HepG2 (cell line): ENCODE measurements around the gene MCF2L.

Experiments used
- CTCF ChIP-seq: sonication (generic); formaldehyde crosslinking; IDR thresholded peaks from 2 replicates; pipeline ENCODE4 v1.5.0; 2020; ENCODE audit warnings: mild to moderate bottlenecking, missing genetic modification reagents, moderate library complexity
- HNF4A ChIP-seq: sonication (generic); formaldehyde crosslinking; IDR thresholded peaks from 2 replicates; pipeline ENCODE4 v1.4.0; 2020; ENCODE audit warnings: missing genetic modification reagents
- MED1 ChIP-seq: sonication (generic); formaldehyde crosslinking; IDR thresholded peaks from 2 replicates; pipeline ENCODE4 v1.4.0; 2020; ENCODE audit warnings: missing genetic modification reagents
- ZSCAN30 ChIP-seq: sonication (generic); formaldehyde crosslinking; IDR thresholded peaks from 2 replicates; pipeline ENCODE4 v1.5.0; 2020; ENCODE audit warnings: mild to moderate bottlenecking, missing genetic modification reagents

- TF ChIP-seq HNF4A (CRISPR knock-in tag) = no peak
- no peak for TF ChIP-seq ZSCAN30 (CRISPR knock-in tag)
- TF ChIP-seq CTCF = no peak
- TF ChIP-seq MED1 (CRISPR knock-in tag) = no peak
Measured at GRCh38 chr13:113083402-113084061, 114.5 kb downstream of the MCF2L start.
